Cortex of kidney (tissue), 1 donor: ENCODE measurements around the gene NUP133.
"Not testable (repeated sequence)": the region's sequence is repeated elsewhere in the genome, so short reads cannot be mapped to it uniquely, and the experiment has no call there.

ENCODE experiments used
- DNase-seq: peaks from one replicate; lab custom pipeline; 2025; lab: John Stamatoyannopoulos, UW

NUP133 gene

DNA sequence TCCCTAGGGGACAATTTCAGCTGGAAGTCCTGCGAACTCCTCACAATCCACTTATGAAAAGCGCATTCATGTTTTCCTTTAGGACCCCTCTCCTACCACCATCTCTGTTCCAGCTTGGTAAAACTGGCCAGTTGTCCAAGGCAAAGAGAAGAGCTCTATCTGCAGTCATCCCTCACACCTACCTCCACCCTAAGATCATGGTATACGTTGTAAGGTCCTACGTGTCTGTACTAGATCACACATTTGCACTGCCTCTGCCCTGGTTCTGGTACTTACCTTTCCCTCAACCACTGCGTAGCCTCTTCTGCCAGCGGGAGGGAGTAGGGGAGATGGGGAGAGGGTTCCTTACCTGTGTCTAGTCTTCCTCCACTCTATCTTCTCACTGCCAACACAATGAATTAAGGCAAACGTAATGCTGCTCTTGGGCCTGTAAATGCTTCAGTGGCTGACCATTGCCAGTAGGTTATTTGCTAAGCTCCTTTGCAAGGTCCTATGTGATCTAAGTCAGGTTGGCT lies 739 bp upstream of the NUP133 start:
- DNase-seq = no peak

DNA sequence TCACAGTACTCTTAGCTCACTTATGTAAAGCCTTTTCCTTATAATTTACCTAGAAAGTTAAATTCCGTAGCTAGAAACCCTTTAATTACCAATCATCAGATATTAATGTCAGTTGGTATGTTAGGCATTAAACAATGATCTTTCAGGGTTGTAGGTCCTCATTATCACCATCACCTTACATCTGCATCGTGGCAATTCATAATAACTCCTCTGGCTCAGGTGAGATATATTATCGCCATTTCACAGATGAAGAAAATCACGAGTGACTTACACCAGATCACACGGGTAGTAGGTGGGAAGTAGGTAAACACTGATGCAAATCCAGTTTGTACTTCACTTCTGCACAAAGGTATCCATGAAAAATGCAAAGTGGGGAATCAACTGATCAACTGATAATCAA lies 639 bp downstream of the NUP133 start:
- no peak for DNase-seq

DNA sequence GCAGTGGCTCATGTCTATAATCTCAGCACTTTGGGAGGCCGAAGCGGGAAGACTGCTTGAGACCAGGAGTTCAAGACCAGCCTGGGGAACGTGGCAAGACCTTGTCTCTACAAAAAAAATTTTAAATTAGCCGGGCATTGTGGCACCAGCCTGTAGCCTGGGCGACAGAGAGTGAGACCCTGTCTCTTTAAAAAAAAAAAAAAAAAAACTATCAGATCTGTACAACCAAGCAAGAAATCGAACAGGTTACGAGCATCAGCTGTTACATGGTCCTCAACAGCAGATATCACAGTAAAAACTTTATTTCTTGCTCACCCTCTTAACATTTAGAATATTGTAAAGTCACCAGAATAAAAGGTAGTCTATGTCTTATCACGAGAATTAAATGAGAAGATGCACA lies 1.5 kb downstream of the NUP133 start:
- DNase-seq = no peak

DNA sequence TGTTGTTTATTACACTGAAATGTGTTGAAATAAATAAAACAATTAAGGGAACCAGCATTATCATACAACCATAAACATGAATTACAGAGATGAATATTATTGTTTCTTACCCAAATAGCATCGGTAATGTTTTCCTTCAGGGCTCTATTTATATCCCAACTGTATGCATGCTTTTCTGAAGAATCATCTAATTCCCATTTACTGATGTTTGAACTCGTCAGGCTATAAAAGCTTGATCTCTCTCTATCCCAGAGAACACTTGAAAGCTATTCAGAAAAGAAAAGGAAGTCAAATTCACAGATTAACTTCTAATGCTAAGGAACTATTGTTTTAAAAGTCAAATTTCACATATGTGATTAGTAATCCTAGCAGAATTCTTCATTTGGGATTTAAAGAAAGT lies 12.4 kb downstream of the NUP133 start:
- DNase-seq = no peak

DNA sequence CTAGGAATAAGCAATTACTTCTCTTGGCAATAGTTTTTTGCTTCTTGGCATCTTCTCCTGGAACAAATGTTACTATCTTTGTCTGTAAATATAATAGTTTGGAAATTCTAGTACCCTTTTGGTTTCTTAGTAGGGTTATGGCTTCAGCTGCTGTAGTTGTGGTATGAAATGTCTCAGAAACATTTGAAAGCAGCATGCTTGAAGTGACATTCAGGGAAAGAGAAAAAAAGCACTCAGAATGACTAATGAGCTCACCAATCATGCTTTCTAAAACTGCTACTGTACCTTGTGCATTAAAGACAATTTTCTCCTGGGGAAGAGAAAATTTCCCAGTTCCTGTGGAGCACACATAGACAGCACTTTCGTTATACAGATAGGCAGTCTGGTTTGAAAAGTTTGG lies 21.0 kb downstream of the NUP133 start:
- no peak for DNase-seq

DNA sequence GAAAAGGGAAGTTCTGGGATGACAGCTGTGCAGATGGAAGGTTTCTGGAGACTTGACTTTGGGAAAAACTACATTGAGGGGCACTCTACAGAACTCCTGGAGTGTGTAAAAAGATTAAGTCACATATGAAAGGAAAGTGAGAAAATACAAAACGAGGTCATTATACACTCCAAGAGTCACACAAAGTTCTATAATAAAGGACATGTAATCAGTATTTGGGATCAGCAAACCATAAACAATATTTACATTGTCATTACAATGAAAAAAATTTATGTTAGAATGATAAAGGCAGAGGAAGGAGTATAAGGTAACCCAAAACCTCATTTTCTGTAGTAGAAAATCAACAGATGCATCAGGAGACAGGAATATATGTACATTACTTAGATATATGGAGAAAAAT lies 22.8 kb downstream of the NUP133 start:
- DNase-seq = no peak

DNA sequence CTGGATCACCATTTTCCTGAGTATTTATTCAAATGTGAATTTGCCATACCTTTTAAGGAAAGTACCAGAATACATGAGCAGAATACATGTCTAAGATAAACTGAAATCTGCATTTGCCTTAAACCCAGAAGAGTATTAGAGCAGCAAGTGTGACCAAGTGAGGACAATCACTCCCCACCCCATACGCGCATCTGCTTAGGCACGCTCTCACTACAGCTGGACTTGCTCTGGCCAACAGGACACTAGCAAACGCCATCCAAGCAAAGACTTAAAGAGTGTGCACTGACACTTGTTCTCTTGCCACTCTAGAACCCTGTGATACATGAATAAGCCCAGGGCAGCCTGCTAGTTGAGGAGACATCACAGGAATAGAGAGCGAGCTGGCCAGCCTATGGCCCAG lies 25.6 kb downstream of the NUP133 start:
- DNase-seq = no peak

DNA sequence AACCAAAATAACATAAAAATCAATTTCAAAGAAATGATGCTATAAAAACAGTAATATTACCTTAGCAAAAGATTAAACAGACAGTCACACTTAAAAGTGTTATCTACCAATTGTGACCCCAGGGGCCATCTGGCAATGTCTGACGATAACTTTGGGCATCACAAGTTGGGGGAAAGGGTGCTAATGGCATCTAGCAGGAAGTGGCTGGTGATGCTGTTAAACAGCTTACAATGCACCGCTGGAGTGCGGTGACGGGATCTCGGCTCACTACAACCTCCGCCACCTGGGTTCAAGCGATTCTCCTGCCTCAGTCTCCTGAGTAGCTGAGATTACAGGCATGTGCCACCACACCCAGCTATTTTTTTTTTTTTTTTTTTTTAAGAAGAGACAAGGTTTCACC lies 27.6 kb downstream of the NUP133 start:
- DNase-seq = no peak

DNA sequence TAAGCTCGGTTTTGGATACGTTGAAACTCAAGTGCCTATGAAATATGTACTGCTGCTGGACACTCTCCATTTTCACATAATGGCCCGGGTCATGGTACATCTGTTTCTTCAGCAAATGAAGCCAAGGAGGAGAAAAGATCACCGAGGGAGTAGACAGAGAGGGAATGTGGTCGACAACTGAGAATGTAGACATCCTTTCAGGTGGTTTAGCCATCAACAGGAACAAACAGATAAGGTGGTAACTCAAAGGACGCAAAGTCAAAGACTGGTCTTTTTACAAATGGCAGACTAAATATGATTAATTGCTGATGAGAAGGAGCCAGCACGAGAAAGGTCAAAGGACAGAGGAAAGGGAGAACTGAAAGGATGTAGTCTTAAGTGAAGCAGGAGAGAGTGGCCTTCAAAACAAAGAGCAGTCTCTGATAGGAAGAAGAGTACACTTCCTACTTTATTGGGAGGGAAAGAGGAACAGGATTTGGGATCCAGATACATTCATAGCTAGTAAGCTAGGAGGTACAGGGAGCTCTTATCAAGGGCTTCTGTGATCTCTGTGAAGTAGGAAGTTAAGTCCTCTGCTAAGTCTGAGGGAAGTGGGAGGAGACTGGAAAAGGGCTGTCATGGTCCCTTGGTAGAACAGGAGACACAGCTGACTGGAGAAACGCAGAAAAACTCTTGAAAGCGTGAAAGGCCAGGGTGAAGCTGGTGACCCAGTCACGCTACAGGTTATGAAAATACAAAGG lies 28.3 kb downstream of the NUP133 start:
- DNase-seq = no peak

DNA sequence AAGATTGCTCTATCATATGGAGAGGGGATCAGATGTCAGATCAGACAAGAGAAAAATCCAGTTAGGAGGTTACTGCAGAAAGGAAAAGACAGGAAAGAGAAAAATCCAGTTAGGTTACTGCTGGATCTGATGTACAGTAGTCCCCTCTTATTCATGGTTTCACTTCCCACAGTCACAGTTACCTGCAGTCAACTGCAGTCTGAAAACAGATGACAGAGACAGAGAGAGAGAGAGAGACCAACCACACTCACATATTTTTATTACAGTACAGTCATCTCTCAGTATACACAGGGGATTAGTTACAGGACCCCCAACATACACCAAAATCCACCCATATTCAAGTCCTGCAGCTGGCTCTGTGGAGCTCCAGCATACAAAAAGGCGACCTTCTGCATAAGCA lies 29.3 kb downstream of the NUP133 start:
- DNase-seq = no peak

DNA sequence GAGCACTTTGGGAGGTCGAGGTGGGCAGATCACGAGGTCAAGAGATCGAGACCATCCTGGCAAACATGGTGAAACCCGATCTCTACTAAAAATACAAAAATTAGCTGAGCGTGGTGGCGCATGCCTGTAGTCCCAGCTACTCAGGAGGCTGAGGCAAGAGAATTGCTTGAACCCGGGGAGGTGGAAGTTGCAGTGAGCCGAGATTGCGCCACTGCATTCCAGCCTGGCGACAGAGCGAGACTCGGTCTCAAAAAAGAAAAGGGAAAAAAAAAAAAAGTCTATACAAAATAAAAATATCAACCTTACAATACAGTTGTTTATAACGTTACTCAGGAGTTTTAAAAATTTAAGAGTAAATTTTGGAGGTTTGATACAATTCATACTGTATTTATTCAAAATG lies 32.3 kb downstream of the NUP133 start:
- DNase-seq = not testable (repeated sequence)

DNA sequence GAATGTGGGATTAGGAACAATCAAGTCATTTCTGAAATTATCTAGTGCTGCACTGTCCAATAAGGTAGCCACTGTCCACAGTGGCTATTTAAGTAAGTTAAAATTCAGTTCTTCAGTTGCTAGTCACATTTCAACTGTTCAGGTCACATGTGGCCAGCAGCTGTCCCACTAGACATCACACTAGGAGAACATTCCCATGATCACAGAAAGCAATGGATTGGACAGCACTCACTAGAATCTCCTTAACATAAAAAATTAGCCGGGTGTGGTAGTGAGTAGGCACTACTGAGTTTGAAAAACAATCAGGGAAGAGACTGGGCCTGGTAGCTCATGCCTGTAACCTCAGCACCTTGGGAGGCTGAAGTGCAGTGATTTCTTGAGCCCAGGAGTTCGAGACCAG lies 33.6 kb downstream of the NUP133 start:
- DNase-seq = no peak

DNA sequence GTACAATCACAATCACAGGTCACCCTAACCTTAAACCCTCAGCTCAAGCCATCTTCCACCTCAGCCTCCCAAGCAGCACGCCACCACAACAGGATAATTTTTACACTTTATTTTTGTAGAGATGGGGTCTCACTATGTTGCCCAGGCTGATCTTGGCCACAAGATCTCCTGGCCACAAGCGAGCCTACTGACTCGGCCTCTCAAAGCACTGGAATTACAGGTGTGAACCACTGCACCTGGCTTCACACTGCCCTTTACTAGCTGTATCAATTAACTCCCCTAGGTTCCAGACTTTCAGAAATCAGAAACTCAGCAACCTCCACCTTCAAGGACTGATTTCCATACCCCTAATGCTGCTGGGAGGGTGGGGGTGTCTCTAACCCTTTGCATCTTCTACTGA lies 37.0 kb downstream of the NUP133 start:
- DNase-seq = no peak

DNA sequence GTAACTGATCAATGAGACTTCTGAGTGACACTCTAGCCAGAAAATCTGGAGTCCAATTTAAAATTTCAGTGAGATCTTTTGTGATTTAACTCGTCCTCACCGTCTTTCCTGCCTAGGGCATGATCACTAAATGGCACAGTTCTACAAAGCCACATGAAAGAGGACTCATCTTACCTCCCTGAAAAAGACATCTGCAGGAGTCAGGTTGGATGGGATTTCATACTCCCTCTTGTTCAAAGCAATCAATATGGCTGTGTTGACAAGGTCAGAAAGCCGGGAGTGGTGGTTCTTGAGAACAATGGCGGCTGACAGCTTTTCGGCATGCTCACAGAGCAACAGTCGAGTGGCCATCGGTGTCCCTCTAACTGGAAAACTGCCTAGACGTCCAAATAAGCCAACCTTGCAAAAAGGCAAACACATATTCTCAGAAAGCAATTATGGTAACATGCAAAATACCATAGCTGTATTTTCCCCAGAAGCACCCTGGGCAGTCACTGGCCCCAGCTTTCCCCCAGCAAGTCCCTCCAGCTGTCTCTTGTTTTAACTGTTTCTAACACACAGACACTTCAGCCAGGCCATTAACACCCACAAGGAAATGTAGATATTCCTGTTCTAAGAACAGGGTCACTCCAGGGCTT lies 37.6 kb downstream of the NUP133 start:
- DNase-seq = no peak

DNA sequence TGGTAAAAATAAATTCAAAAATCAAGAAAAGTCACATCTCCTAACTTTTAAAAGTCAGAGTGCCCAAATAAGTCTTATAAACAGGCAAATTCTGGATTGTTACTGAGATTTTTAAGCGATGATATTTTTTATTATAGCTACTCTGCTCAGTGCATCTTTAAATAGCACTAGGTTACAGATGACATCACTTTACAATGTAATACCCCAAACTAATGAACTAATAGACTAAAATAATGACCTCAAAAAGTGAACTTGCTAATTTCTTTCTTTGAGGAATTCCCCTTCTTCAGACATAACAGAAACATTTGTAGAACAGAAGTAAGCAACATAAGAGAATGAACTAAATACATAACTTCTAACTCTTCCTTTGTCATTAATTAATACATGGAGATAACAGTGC lies 41.3 kb downstream of the NUP133 start:
- DNase-seq = no peak

DNA sequence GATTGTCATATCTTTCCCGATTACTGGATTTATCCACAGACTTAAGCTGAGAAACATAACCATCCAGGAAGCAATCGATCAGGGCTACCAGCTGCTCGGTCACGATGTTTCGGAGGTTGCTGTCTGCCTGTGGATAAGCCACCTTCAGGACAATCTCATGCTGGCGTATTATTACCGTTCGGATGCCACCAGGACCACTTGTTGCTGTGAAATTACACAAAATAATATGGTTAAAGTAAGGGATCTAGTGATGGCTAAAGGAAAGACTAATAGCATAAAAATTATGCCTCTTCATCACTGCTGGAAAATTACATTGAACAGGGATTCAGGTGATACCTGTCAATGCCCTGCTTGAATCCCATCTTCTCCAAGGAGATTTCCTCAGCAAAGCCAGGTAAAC lies 43.5 kb downstream of the NUP133 start:
- DNase-seq = no peak

DNA sequence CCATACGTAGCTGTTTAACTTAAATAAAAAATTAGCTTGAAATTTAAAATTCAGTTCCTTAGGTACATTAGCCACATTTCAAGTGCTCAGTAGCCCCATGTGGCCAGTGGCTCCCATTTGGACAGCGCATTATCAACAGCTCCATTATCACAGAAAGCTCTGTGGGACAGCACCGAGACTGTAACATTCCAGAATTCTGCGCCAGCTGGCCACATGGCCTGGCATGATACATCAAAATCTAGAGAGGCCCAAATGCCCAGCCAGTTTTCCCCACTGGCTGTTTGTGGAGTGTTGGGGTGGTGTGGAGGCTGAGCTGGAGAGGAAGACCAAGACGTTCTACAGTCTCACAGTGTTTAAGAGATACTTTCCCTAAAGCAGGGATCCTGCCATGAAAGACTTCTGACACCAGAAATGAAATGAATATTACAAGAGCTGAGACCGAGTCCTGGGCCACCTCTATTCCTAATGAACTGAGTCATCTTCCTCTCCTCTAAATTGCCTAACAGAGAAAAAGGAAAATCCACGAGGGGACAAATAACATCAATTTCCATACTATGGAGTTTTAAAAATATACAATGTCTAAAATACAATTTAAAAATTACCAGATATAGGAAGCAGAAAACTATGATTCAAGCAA lies 47.0 kb downstream of the NUP133 start:
- DNase-seq = no peak

DNA sequence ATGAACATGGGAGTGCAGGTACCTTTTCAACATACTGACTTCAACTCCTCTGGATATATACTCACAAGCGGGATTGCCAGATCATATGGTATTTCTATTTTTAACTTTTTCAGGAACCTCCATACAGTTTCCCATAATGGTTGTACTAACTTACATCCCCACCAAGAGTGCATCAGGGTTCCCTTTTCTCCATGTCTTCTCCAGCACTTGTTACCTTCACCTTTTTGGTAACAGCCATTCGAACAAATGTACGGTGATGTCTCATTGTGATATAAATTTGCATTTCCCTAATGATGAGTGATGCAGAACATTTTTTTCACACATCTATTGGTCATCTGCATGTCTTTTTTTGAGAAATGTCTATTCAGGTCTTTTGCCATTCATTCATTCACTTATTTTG lies 48.3 kb downstream of the NUP133 start:
- no peak for DNase-seq

DNA sequence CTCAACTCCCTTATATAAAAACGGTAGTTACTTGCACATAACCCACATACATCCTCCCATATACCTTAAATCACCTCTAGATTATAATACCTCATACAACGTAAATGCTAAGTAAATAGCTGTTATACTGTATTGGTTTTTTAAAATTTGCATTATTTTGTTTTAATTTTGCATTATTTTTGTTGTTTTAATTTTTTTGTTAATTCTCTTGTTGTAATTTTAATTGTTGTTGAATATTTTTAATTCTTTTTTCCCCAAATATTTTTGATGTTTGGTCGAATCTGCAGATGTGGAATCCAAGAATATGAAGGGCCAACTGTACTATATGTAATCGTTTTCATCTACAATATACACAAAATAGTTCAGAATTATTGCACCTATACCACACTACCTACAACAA lies 50.7 kb downstream of the NUP133 start:
- DNase-seq = no peak

DNA sequence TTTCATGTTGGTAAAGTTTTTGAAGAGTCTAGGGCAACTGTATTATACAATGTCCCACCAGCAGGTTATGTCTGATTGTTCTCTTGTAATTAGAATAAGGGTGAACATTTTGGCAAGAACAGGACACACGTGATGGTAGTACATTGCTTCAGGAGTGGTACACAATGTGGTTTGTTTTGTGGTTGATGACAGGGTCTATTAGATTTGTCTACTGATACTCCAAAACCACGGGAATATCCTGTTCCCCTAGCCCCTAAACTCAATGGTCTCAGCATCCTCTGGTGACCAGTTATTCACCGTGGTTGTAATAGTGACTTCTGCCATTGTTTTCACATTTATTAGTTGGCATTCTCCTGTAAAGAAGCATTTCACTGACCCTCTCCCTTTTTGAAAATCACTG lies 52.1 kb downstream of the NUP133 start:
- DNase-seq = no peak

DNA sequence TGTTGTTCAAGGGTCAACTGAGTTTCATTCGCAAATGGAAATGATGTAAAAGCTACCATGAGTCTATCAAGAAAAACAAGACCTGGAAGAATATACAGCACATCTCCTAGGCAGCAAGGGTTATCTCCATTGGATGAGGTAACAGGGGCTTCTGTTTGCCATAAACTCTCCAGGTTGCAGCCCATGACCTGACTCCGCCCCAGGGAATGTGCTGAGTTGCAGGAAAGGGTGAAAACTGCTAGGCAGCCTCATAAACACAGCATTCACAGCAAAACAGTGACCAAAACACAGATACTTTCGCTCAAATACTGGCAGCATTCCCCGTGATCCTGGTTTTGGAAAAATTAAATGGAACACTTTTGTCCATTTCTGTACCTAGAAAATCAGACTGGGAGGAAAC lies 54.1 kb downstream of the NUP133 start:
- DNase-seq = no peak

DNA sequence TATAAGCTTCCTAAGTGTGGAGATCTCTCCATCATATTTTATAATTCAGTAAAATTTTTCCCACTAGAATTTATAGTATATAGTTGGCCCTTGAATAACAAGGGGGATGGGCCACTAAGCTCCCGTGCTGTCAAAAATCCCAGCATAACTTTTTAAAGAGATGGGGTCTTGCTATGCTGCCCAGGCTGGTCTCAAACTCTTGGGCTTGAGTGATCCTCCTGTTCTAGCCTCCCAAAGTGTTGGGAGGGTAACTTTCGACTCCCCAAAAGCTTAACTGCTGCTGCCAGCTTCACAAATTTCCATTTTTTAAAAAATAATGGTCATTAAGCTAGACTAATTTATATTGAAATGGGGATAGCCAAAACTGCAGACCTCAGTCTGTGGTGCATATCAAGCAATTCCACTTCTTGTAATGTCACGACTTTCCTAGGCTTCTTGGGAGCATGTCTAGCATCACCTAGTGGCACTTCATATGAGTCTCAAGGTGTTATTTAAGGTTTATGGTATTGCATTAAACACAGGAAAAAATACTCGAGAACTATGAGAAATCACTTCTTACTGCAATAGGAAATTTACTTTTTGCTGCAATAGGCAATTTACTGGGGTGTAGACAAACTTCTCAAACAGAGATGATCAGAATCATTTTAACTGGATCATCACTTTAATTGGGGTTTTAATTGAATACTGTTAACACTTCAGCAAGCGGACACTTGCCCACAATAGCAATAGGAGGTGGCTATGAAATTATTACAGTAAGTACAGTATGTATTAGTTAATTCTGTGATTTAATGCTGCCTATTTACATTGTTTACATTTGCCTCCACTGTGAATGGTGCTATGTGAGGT lies 55.0 kb downstream of the NUP133 start:
- DNase-seq = no peak
